Psoas muscle (tissue), 8 donors: ENCODE measurements around the gene ACADL. TPM values are rescaled to one million over a fixed set of nuclear protein-coding genes. Genes with fewer than 3 reads are reported as not detected.

Experiments
- ATAC-seq, 4 donors: fragments of 200-7000 bp; cut with Tn5 transposase; one replicate each; pipeline ENCODE4 v1.9.1; 2020; ENCODE audit warnings: moderate library complexity in 3 of 4, mild to moderate bottlenecking in 2 of 4
- DNase-seq, 2 donors: peaks; one replicate each; pipeline ENCODE4 v3.0.0-alpha.2; 2020
- H3K27ac ChIP-seq: fragments of 200-600 bp; one replicate; pipeline ENCODE4 v1.8.0; 2022
- H3K27me3 ChIP-seq, 3 donors: fragments of 200-600 bp in 1 of 3; one replicate each; pipeline versions ENCODE4 v1.6.1 to v1.8.0; 2013 to 2022; ENCODE audit warnings: low read length in 2 of 3, mild to moderate bottlenecking in 2 of 3, moderate library complexity in 1 of 3; ENCODE audit not compliant: insufficient read depth in 3 of 3
- H3K36me3 ChIP-seq, 2 donors: fragments of 200-600 bp in 1 of 2; one replicate each; pipeline versions ENCODE4 v1.6.1 to v1.8.0; 2013 to 2022; ENCODE audit warnings: low read depth in 1 of 2, mild to moderate bottlenecking in 1 of 2, moderate library complexity in 1 of 2; ENCODE audit not compliant: insufficient read depth in 1 of 2
- H3K4me1 ChIP-seq: fragments of 200-600 bp; one replicate; pipeline ENCODE4 v1.8.0; 2022
- H3K4me3 ChIP-seq: fragments of 200-600 bp; one replicate; pipeline ENCODE4 v1.8.0; 2022; ENCODE audit warnings: mild to moderate bottlenecking
- H3K9me3 ChIP-seq: fragments of 200-600 bp; one replicate; pipeline ENCODE4 v1.8.0; 2022
- WGBS, 3 donors: extraction: QIAGEN DNeasy Blood & Tissue Kit; methylation state at CpG; one replicate each; pipeline versions ENCODE4 v1.1.6 to v1.1.7; 2013; 5-methylcytosine and 5-hydroxymethylcytosine counted together
- intact Hi-C, 2 donors: fragments of 100-400 bp; cut with DNase I; formaldehyde crosslinking; loops; one replicate each; pipeline versions ENCODE4 v1.11.0 to v1.14.2; 2022
- polyA plus RNA-seq, 3 donors: library from polyadenylated mRNA; stranded (reverse); fragments of 200-250 nt; gene quantifications; one replicate each; pipeline ENCODE4 v1.2.3, GENCODE V29; 2013
- total RNA-seq, 4 donors: library from RNA; stranded (reverse); fragmentation: NEBNext Ultra II Directional in 2 of 4; extraction: Animal tissue kit (Norgen Biotek cat#: 25700) in 2 of 4; gene quantifications; one replicate each; pipeline versions ENCODE4 v1.2.1 to v1.2.4, GENCODE V29; 2021 to 2023
- TF ChIP-seq, protein P1 (sequence below): fragments of 200-600 bp; IDR thresholded peaks from one replicate; pipeline ENCODE4 v1.8.0; 2022; ENCODE audit warnings: antibody characterized with exemption
- donor health status: healthy with polysubstance abuse.
- donor health status: DM: no; HTN: no; CAD: no; lungs with moderate emphysema.
- donor health status: Bipolar disorder and iron deficiency.
- donor health status: healthy.
- donor health status: DM: yes; HTN: yes; CAD: no.
- donor health status: DM: no; HTN: no; CAD: no.
- donor health status: DM: no; HTN: no; CAD: no.
- donor health status: DM: yes; HTN: yes; CAD: no.

Gene ACADL
- total and polyA plus RNA-seq, 7 donors, result 1.1 to 14.7 (median 6.8) TPM

DNA sequence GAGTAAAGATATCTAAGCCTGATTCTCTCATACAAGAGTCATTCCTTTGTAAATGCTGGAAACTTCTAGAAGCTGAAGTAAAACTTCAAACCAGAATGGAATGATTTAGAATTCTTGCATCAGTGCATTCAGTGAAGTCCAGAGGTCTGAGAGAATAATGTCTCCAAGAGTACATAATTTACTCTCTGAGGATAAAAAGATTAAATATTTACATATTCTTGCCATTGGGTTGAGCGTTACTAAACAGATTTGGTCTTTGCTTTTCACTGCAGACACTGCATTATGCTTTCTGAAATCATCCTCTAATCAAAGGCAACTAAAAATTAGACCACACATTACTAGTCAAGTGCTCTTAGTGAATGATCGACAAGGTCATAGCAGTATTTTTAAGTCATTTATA is 27.5 kb downstream of the ACADL start:
- Histone ChIP-seq H3K27ac (no peak overlapping the region), H3K36me3 (peaks cover 0 to 34% of the 10 kb centered on the region in 2 donors), H3K4me1 (no peaks in the 10 kb centered on the region), H3K9me3 (no peaks in the 10 kb centered on the region), H3K27me3 (no peaks in the 10 kb centered on the region), H3K4me3 (no peak overlapping the region)
- DNase-seq (no peak), ATAC-seq (no peak)
- TF ChIP-seq, protein P1, sequence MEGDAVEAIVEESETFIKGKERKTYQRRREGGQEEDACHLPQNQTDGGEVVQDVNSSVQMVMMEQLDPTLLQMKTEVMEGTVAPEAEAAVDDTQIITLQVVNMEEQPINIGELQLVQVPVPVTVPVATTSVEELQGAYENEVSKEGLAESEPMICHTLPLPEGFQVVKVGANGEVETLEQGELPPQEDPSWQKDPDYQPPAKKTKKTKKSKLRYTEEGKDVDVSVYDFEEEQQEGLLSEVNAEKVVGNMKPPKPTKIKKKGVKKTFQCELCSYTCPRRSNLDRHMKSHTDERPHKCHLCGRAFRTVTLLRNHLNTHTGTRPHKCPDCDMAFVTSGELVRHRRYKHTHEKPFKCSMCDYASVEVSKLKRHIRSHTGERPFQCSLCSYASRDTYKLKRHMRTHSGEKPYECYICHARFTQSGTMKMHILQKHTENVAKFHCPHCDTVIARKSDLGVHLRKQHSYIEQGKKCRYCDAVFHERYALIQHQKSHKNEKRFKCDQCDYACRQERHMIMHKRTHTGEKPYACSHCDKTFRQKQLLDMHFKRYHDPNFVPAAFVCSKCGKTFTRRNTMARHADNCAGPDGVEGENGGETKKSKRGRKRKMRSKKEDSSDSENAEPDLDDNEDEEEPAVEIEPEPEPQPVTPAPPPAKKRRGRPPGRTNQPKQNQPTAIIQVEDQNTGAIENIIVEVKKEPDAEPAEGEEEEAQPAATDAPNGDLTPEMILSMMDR, result no peak
- 87 to 89% (median 89%) methylated on average over 2 of the region's 2 CpGs for WGBS, 3 donors
- intact Hi-C loops, result loop anchor here (2.0 to 10.0 kb wide), 2 partner anchors 123 to 223 kb away; no protein-coding TSS in a partner anchor

DNA sequence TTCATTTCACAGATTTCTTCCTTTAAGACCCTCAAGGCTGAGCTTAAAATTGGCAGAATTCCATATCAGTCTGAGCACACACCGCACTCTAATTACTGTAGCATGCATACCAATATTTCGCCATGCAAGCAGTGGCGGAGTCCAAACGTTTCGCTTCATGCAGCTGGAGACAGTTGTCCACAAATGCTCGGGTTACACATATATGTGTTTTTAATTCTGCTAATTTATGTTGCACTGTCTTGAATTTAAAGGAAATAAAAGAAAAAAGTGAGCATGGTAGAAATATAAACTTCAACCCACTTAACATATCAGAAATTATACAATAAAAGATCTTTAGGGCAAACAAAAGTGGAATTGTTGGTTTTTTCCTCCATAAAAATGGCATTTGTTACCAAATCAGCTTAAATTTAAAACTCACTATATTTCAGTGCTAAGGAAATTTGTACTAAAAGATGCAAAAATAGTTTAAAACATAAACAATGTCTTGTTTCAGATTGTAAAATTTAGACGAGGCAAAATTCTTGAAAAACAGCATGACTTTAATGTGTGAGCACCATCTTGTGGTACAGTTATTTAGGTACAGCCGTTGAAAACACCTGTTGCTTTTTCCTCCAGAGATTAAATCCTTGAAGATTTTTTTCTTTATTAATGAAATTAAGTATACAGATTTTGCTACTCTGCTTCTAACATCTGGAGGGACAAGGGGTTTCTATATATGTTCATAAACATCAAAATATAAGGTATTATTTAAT is 30.0 kb downstream of the ACADL start:
- TF ChIP-seq, protein P1, result peak; percentile 79
- no peaks in the 10 kb centered on the region for H3K27me3 ChIP-seq
- ATAC-seq (peak in 2 of 4 donors; percentile 64 to 88), DNase-seq (no peak)
- no peaks in the 10 kb centered on the region for H3K9me3 ChIP-seq
- H3K4me1 ChIP-seq, result no peaks in the 10 kb centered on the region
- H3K36me3 ChIP-seq, result peaks cover 0 to 22% of the 10 kb centered on the region in 2 donors
- H3K27ac ChIP-seq, result no peak overlapping the region
- peak overlapping the region; percentile 51 for H3K4me3 ChIP-seq
- 10 to 17% (median 17%) methylated on average over 8 of the region's 8 CpGs for WGBS, 3 donors
- intact Hi-C loops, result loop anchor here (10.0 kb wide), 1 partner anchor 120 kb away; no protein-coding TSS in a partner anchor

DNA sequence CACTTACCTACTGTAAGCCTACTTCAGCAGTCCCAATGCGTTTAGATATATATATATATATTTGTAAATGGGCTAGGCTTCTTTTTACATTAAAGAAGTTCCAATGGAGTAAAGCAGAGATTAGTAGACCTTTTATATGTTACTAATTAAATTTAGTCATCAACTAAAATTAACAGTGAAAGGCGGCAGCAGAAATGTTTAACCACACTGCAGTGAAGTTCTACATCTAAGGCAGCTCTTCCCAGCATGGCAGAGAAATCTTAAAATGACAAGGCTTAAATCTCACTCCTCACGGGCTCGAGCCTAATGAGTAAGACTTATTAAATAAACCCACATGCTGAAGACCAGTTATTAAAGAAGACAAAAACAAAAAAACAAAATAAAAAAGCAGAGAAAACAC is 34.9 kb downstream of the ACADL start:
- TF ChIP-seq, protein P1, result no peak
- H3K4me3 ChIP-seq, result no peak overlapping the region
- no peaks in the 10 kb centered on the region for H3K27me3 ChIP-seq
- DNase-seq, result no peak
- peaks cover 0 to 23% of the 10 kb centered on the region in 2 donors for H3K36me3 ChIP-seq
- no peak overlapping the region for H3K27ac ChIP-seq
- intact Hi-C loops, result loop anchor here (10.0 kb wide), 1 partner anchor 116 kb away; no protein-coding TSS in a partner anchor
- ATAC-seq, result no peak
- no peaks in the 10 kb centered on the region for H3K4me1 ChIP-seq
- 89 to 92% (median 91%) methylated on average over 4 of the region's 4 CpGs for WGBS, 3 donors
- peaks cover 11% of the 10 kb centered on the region for H3K9me3 ChIP-seq

DNA sequence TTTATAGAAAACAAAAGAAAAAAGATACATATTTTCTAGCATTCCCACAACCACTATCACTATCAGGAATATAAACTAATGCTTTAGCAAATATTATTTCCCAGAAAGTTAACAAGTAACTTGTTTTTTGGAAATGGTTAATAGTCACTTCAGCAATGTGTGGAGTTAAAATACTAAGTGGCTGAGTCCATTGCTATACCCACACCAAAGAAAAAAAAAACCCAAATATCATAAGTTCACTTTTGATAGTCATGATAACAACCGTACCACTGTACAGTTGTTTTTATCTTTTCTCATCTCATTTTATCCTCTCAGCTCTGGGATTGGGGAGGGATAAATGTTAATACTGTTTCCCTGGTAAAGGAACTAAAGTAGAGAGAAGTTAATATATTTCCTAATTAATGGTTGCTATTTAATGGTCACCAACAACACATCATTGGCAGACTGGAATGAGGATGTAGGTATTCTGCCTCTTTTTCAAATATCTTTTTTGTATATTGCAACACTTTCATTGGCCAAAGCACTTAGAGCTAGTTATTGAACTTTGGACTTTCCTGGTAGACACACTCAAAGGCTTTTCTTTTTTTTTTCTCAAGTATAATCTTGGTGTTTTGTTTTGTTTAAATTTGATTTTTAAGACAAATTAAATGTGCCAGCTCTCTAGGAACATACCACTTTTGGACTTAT is 35.7 kb downstream of the ACADL start:
- H3K36me3 ChIP-seq, result peaks cover 0 to 23% of the 10 kb centered on the region in 2 donors
- H3K4me3 ChIP-seq, result no peak overlapping the region
- no peak overlapping the region for H3K27ac ChIP-seq
- no peaks in the 10 kb centered on the region for H3K27me3 ChIP-seq
- 68 to 77% (median 72%) methylated on average over 1 of the region's 1 CpG for WGBS, 3 donors
- ATAC-seq (no peak), DNase-seq (no peak)
- peaks cover 16% of the 10 kb centered on the region for H3K9me3 ChIP-seq
- intact Hi-C loops, result loop anchor here (10.0 kb wide), 1 partner anchor 115 kb away; no protein-coding TSS in a partner anchor
- no peaks in the 10 kb centered on the region for H3K4me1 ChIP-seq
- TF ChIP-seq, protein P1, result no peak
